ENCODE data around the gene CYP26C1. TPM values are rescaled to one million over a fixed set of nuclear protein-coding genes. Genes with fewer than 3 reads are reported as not detected.

CYP26C1 gene
- total RNA-seq, 1 experiment from 2014 or later: 0.09 TPM

DNA sequence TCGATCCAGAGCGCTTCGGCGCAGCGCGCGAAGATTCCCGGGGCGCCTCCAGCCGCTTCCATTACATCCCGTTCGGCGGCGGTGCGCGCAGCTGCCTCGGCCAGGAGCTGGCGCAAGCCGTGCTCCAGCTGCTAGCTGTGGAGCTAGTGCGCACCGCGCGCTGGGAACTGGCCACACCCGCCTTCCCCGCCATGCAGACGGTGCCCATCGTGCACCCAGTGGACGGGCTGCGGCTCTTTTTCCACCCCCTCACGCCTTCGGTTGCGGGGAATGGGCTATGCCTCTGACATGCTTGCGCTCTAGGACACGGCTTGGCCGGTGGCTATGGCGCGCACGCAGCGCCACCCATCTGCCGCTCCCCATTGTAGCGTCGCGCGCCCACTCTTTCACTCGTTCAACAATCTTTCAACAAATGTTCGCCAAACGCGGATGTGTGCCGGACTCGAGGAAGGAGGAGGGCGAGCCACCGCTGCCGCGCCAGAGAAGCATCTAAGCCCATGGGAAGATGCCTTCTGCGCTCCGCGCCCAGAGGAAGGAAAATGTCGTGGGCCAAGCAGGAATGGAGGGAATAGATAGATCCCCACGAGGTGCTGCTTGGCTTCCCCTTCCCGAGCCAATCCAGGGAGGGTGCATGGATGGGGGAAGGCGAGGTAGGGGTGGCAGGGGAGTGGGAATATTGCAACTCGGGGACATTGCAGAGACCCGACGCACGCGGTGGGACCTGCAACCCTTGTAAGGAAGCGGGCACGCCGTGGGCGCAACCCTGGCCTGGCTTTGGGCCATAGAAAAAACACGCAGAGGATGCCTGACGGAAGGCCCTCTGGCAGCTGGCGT, 8.0 kb downstream of the CYP26C1 start:
- POLR2A ChIA-PET: no interaction called here
- Mint-ChIP-seq H3K4me1 (ENCODE audit: low read depth, unreplicated experiment) (no peaks in the 10 kb centered on the region), H3K27me3 (ENCODE audit: insufficient read depth, unreplicated experiment) (peaks cover 14% of the 10 kb centered on the region), H3K27ac (ENCODE audit: unreplicated experiment) (no peak overlapping the region), H3K36me3 (ENCODE audit: insufficient read depth, unreplicated experiment) (peaks cover 6% of the 10 kb centered on the region), H3K4me3 (ENCODE audit: unreplicated experiment) (peak overlapping the region; percentile 63), H3K9me3 (ENCODE audit: unreplicated experiment) (no peaks in the 10 kb centered on the region)
- no TSS peak for BruUV-seq (replicated peaks)
- Histone ChIP-seq H3K4me3 (ENCODE audit: low read depth, low read length) (peak overlapping the region; percentile 30), H3K4me1 (peaks cover 11% of the 10 kb centered on the region), H3K9me3 (no peaks in the 10 kb centered on the region), H3K27me3 (replicated peaks; ENCODE audit: control insufficient read depth, insufficient read depth, low read length) (peaks cover 5% of the 10 kb centered on the region; the same call in 1 of the 2 replicates), H3K36me3 (ENCODE audit: control insufficient read depth, insufficient read depth, low read length) (no peaks in the 10 kb centered on the region)
- intact Hi-C loops (cut with micrococcal nuclease; ENCODE audit: unreplicated experiment): loop anchor here (5.0 kb wide), 1 partner anchor 61 kb away; no protein-coding TSS in a partner anchor
- DNase-seq: peak in 1 of 2 experiments; percentile 57
- CTCF ChIA-PET: interaction anchor here (0.6 to 1.0 kb wide), 2 partner anchors 49 to 62 kb away, joined by 4 to 6 read pairs; no protein-coding TSS in a partner anchor
- TF ChIP-seq, protein P1, sequence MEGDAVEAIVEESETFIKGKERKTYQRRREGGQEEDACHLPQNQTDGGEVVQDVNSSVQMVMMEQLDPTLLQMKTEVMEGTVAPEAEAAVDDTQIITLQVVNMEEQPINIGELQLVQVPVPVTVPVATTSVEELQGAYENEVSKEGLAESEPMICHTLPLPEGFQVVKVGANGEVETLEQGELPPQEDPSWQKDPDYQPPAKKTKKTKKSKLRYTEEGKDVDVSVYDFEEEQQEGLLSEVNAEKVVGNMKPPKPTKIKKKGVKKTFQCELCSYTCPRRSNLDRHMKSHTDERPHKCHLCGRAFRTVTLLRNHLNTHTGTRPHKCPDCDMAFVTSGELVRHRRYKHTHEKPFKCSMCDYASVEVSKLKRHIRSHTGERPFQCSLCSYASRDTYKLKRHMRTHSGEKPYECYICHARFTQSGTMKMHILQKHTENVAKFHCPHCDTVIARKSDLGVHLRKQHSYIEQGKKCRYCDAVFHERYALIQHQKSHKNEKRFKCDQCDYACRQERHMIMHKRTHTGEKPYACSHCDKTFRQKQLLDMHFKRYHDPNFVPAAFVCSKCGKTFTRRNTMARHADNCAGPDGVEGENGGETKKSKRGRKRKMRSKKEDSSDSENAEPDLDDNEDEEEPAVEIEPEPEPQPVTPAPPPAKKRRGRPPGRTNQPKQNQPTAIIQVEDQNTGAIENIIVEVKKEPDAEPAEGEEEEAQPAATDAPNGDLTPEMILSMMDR (IDR thresholded peaks at IDR 0.05; ENCODE audit: insufficient read depth in 1 of 2, low read depth in 1 of 2, low read length in 1 of 2, severe bottlenecking in 1 of 2, unreplicated experiment in 1 of 2): no peak

DNA sequence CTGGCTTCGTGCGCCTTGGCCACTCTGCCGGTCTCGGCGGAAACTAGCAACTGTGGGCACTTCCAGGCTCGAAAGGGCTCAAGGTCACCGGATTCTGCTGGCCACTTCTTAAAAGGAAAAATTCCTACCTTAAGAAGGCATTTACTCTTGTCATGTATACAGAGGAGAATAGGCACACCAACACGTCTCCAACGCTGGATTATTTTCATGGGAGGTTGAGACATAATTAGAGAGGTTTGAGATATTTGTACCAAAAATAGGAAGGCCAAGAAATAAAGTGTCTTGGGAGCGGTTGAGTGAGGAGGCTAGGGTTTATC, 8.6 kb downstream of the CYP26C1 start:
- no peaks in the 10 kb centered on the region for H3K4me1 Mint-ChIP-seq (ENCODE audit: low read depth, unreplicated experiment)
- no peak overlapping the region for H3K27ac Mint-ChIP-seq (ENCODE audit: unreplicated experiment)
- intact Hi-C loops (cut with micrococcal nuclease; ENCODE audit: unreplicated experiment): loop anchor here (5.0 kb wide), 1 partner anchor 62 kb away; no protein-coding TSS in a partner anchor
- H3K4me3 Mint-ChIP-seq (ENCODE audit: unreplicated experiment): no peak overlapping the region
- ChIA-PET POLR2A (no interaction called here), CTCF (interaction anchor here (0.6 kb wide), 1 partner anchor 48 kb away, joined by 6 read pairs; no protein-coding TSS in a partner anchor)
- TF ChIP-seq, protein P1 (IDR thresholded peaks at IDR 0.05; ENCODE audit: insufficient read depth in 1 of 2, low read depth in 1 of 2, low read length in 1 of 2, severe bottlenecking in 1 of 2, unreplicated experiment in 1 of 2): no peak
- Histone ChIP-seq H3K36me3 (ENCODE audit: control insufficient read depth, insufficient read depth, low read length) (no peaks in the 10 kb centered on the region), H3K9me3 (no peaks in the 10 kb centered on the region), H3K27me3 (replicated peaks; ENCODE audit: control insufficient read depth, insufficient read depth, low read length) (peaks cover 5% of the 10 kb centered on the region; the same call in 1 of the 2 replicates), H3K4me3 (ENCODE audit: low read depth, low read length) (no peak overlapping the region), H3K4me1 (peaks cover 11% of the 10 kb centered on the region)
- peaks cover 14% of the 10 kb centered on the region for H3K27me3 Mint-ChIP-seq (ENCODE audit: insufficient read depth, unreplicated experiment)
- H3K36me3 Mint-ChIP-seq (ENCODE audit: insufficient read depth, unreplicated experiment): peaks cover 6% of the 10 kb centered on the region
- BruUV-seq (replicated peaks): no TSS peak
- DNase-seq: no peak
- no peaks in the 10 kb centered on the region for H3K9me3 Mint-ChIP-seq (ENCODE audit: unreplicated experiment)

DNA sequence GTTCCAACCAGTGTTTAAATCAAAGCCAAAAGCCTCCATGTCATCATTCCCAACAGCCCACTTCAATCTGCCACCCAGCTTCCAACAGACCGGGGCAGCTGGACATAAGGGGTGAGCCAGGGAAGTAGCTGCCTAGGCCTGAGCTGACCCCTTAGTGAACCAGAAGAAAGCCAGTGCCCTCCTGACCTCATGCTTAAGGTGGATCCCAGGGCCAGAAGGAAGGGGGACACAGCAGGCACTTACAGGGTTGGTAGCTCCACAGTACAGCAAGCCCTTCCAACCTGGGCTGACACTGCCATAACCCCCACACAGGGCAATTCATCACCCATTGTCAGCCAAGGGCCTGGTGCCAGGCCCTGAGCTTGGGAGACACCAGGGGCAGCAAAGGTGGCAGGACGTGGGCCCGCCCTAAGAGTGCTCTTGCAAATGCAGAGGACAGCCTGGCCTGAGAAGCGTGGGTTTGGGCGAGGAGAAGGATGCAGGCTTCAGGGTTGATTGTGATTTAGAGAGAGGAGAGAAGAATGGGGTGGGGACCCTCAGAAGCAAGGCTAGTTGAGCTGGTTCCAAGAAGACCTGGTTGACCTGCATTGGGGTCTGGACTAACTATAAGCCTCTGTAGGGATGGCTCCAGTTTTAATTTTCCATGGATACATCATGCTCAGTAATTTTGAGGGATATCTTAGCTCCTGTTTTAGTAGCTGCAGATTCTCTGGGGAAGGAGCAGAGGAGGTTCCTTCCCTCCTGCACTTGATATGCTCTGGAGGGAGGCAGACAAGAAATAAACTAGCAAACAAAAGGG, 10.0 kb downstream of the CYP26C1 start:
- intact Hi-C loops (cut with micrococcal nuclease; ENCODE audit: unreplicated experiment): no loop called here
- no peaks in the 10 kb centered on the region for H3K9me3 Mint-ChIP-seq (ENCODE audit: unreplicated experiment)
- peaks cover 6% of the 10 kb centered on the region for H3K36me3 Mint-ChIP-seq (ENCODE audit: insufficient read depth, unreplicated experiment)
- no TSS peak for BruUV-seq (replicated peaks)
- H3K9me3 ChIP-seq: no peaks in the 10 kb centered on the region
- peaks cover 11% of the 10 kb centered on the region for H3K4me1 ChIP-seq
- TF ChIP-seq, protein P1 (IDR thresholded peaks at IDR 0.05; ENCODE audit: insufficient read depth in 1 of 2, low read depth in 1 of 2, low read length in 1 of 2, severe bottlenecking in 1 of 2, unreplicated experiment in 1 of 2): no peak
- no peaks in the 10 kb centered on the region for H3K4me1 Mint-ChIP-seq (ENCODE audit: low read depth, unreplicated experiment)
- H3K36me3 ChIP-seq (ENCODE audit: control insufficient read depth, insufficient read depth, low read length): no peaks in the 10 kb centered on the region
- H3K4me3 Mint-ChIP-seq (ENCODE audit: unreplicated experiment): peak overlapping the region; percentile 74
- H3K4me3 ChIP-seq (ENCODE audit: low read depth, low read length): no peak overlapping the region
- peaks cover 19% of the 10 kb centered on the region for H3K27me3 Mint-ChIP-seq (ENCODE audit: insufficient read depth, unreplicated experiment)
- ChIA-PET CTCF (no interaction called here), POLR2A (no interaction called here)
- H3K27ac Mint-ChIP-seq (ENCODE audit: unreplicated experiment): no peak overlapping the region
- H3K27me3 ChIP-seq (replicated peaks; ENCODE audit: control insufficient read depth, insufficient read depth, low read length): peaks cover 5% of the 10 kb centered on the region; the same call in 1 of the 2 replicates
- no peak for DNase-seq

All from Caco-2 (cell line).